HG02759 (cell line): ENCODE data around the gene CDH23.

ENCODE experiments used
- ATAC-seq: cut with Tn5 transposase; IDR thresholded peaks from one replicate; pipeline ENCODE4 v1.9.1; 2021; ENCODE audit warnings: mild to moderate bottlenecking, moderate library complexity; ENCODE audit not compliant: unreplicated experiment

The CDH23 gene

DNA sequence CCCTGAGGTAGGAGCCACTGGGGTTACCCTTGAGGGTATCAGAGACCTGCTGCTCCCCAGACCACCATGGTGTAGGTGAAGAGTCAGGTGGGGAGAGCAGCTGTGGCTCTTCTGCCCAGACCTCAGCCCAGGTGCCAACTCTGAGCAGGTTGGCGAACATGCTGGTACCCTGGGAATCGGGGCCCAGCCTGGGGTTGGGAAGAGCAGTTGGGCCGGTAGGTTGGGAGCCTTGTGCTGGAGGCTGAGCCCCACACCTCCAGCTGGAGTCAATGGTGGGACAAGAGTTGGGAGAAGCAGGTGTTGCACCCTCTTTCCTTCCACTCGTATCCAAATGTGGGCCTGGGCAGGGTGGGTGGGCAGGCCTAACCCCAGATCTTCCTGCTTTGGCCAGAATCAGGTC lies 114.5 kb downstream of the CDH23 start:
- no peak for ATAC-seq

DNA sequence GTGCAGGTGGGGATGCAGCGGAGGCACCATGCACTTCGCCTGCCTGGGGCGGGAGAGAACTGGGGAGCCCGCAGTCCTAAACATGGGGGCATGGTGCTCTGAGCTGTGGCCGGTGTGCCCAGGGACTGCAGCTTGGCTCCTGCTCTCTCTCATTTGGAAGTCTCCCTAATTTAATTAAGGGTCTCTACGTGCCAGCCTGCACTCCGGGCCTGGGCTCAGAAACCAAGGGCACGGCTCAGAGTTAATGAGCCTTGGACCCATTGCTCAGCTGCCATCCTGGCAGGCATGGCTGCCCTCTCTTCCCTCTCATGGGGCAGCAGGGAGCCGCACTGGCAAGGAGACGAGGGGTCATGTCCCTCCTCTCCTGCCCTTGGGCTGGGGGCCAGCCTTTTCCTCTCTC lies 115.6 kb downstream of the CDH23 start:
- no peak for ATAC-seq

GRCh38 chr10:71512761-71513539 lies 116.2 kb downstream of the CDH23 start:
- no peak for ATAC-seq

- ATAC-seq: no peak
These were observed 116.8 kb downstream of the CDH23 start for GRCh38 chr10:71513540-71513853.

GRCh38 chr10:71513936-71514335 lies 117.2 kb downstream of the CDH23 start:
- ATAC-seq: no peak

GRCh38 chr10:71515531-71516172 lies 118.9 kb downstream of the CDH23 start:
- ATAC-seq: no peak

- ATAC-seq: no peak
These were observed 120.2 kb downstream of the CDH23 start for GRCh38 chr10:71516890-71517289.

DNA sequence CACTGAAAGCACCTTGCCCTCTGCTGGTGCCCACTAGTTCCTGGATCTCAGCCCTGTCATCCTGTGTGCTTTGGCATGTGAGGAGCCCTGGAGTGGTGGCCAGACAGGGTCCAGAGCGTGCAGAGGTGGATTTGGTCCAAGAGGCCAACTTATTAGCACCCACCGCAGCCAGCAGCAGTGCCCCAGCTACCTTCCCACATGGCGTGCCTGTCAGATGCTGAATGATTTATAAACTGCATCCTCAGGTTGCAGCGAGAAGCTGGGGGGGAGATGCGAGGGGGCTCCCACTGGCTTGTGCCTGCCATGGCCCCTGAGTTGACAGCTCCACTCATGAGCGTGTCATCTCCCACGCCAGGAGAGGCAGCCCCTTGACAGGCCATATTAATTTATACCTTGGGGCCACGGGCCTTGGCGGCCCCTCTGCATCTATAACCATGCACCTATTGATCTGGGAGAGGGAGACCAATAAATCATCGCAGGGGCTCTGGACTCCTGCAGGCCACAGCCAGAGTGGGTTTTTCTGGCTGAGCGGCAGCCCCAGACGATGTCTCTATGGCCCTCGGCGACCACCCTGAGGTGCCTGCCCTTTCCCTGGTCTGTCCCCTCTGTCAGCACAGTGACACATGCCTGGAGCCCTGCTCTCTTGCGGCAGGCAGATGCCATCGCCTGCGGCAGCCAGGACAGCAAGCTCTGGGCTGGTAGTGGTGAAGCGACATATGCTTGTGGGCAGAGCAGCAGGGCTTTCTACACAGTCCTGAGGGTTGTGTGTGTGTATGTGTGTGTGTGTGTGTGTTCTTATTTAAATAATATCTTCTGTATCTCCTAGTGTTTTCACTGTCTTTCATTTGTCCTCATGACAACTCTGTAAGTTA lies 120.8 kb downstream of the CDH23 start:
- ATAC-seq: no peak

- no peak for ATAC-seq
These were observed 123.3 kb downstream of the CDH23 start for GRCh38 chr10:71520042-71520441.

- ATAC-seq: no peak
These were observed 125.1 kb downstream of the CDH23 start for GRCh38 chr10:71521504-71522441.

- ATAC-seq: no peak
These were observed 125.9 kb downstream of the CDH23 start for GRCh38 chr10:71522442-71523144.

DNA sequence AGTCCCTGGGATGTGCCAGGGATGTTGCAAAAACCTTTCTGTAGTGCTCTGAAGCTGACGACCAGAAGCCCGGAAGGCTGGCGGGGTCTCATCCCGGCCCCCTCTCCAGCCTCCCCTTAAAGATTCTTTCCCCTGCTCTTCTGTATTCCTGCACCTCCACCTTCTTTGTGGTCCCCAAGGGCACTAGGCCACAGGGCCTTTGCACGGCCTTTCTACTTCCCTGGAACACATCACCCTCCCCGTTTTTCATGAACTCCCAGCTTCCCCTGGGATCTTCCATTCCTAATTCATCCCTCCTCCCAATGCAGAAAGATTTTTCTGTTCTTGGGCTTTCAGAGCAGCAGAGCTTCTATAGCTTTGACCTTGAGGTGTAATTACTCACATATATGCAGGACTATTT lies 127.0 kb downstream of the CDH23 start:
- no peak for ATAC-seq

DNA sequence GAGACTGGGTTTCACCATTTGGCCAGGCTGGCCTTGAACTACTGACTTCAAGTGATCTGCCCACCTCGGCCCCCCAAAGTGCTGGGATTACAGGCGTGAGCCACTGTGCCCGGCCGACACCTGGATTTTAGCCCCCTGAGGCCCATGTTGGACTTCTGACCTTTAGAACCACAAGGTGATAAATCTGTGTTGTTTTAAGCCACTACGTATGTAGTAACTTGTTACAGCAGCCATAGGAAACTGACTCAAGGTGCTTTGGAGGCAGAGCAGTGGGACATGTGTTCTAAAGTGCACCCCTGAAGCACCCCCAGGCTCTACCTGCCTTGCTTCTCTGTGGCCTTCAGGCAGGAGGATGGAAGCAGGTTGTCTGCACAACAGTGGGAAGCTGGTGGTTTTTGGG lies 128.4 kb downstream of the CDH23 start:
- ATAC-seq: no peak

GRCh38 chr10:71525721-71526120 lies 129.0 kb downstream of the CDH23 start:
- no peak for ATAC-seq

- ATAC-seq: no peak
These were observed 129.9 kb downstream of the CDH23 start for GRCh38 chr10:71526653-71527052.

DNA sequence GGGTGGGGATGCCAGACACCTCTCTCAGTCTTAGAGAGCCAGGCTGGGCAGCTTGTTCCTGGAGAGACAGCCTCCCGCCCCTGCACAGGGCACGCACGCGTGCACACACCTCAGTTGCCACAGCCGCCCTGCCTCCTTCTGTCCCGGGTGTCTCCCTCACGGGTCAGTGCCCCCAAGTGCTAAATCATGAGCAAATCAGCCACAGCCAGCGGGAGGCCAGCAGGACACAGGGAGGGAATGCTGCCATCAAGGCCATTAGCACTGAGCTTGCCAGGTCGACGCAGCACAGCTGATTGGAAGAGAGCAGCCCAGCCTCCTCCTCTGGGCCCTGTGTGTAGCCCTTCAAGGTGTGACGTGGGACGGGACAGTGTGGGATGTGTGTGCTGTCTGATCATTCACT lies 130.4 kb downstream of the CDH23 start:
- no peak for ATAC-seq

- no peak for ATAC-seq
These were observed 131.9 kb downstream of the CDH23 start for GRCh38 chr10:71528371-71529206.

DNA sequence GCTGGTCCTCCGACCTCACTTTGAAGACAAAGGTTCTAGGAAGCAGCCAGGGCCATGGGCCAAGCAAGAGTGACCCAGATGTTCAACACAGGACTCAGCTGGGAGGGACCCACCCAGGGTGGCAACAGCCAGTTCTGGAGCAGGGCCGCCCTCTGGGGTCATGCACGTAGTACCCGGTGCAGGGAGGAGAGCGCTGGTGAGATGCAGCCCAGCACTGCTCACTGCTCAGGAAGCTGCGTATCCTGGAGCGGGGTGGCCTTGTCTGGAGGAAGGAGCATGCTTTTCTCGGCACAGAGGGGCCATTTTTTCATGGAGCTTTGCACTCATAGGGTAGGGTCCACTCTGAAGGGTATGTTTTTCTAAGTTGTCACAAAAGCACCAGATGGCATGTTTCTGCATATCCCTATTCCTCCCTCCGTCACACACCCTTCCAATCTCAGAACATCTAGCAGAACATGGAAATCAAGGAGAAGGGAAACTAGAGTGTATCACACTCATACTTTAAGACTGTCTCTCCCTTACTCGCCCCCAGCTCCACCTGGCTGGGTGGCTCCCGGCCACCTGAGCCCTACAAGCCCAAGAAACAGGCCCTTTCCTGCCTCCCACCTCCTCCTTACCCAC lies 132.6 kb downstream of the CDH23 start:
- ATAC-seq: no peak

- no peak for ATAC-seq
These were observed 134.1 kb downstream of the CDH23 start for GRCh38 chr10:71530781-71531180.
